ENCODE data around the gene METTL26.

- TF ChIP-seq CTCF (IDR thresholded peaks at IDR 0.05) (no peak), EZH2 (IDR thresholded peaks at IDR 0.05) (no peak)
Observed at GRCh38 chr16:635573-636205, 416 bp downstream of the METTL26 start.
